HG02623 (cell line): ENCODE measurements around the gene DDN.

Source experiments
- ATAC-seq: cut with Tn5 transposase; IDR thresholded peaks from one replicate; pipeline ENCODE4 v1.9.1; 2021; ENCODE audit warnings: moderate library complexity; ENCODE audit not compliant: unreplicated experiment

DDN gene

DNA sequence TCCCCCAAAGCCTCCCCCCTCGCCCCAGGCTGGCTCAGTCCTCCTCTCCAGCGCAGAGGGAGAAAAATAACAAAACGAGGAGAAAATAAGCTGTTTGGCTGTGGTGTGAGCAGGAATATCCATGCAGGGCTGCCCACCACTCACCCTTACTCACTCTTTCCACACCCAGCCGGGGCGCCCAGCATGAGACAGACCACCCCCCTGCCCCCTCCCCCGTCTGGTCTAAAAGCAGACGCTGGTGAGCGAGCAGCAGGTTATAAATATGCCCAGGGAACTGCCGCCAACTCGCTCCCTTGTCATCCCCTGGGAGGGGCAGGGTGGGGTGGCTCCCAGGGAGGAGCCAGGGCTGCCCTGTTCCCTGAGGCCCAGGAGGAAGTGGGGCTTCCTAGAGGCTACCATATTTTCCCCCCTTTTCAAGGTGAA, 13.7 kb downstream of the DDN start:
- no peak for ATAC-seq

DNA sequence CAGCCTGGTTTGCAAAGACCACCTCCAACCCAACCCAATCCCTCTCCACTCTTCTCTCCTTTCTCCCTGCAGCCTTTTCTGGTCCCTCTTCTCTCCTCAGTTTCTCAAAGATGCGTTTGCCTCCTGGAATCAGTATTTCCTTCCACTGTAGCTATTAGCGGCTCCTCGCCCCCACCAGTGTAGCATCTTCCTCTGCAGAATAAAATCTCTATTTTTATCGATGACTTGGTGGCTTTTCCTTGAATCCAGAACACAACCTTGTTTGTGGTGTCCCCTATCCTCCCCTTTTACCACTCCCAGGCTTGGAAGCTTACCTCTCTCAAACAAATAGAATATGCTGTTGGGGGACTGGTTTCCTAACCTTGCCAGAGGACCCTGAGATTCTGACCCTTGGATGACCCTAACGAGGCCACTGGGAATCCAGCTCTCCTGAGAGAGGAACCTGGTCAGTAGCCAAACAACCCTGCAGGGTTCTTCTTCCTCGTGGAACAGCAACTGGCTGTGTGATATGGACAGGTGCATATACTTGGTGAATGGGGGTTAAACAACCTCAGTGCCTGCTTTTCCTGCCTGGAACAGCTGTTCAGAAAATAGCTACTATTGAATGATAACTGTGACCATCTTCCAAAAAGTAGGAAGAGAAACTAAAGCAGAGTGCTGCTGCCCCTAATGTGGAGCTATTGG, 16.6 kb downstream of the DDN start:
- ATAC-seq: no peak

DNA sequence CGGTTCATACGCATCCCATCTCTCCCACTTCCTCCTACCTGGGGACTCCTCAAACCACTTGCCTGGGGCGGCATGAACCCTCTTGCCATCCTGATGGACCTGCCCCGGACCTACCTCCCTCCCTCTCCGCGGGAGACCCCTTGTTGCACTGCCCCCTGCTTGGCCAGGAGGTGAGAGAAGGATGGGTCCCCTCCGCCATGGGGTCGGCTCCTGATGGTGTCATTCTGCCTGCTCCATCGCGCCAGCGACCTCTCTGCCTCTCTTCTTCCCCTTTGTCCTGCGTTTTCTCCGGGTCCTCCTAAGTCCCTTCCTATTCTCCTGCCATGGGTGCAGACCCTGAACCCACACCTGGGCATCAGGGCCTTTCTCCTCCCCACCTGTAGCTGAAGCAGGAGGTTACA, 17.4 kb downstream of the DDN start:
- ATAC-seq: no peak

DNA sequence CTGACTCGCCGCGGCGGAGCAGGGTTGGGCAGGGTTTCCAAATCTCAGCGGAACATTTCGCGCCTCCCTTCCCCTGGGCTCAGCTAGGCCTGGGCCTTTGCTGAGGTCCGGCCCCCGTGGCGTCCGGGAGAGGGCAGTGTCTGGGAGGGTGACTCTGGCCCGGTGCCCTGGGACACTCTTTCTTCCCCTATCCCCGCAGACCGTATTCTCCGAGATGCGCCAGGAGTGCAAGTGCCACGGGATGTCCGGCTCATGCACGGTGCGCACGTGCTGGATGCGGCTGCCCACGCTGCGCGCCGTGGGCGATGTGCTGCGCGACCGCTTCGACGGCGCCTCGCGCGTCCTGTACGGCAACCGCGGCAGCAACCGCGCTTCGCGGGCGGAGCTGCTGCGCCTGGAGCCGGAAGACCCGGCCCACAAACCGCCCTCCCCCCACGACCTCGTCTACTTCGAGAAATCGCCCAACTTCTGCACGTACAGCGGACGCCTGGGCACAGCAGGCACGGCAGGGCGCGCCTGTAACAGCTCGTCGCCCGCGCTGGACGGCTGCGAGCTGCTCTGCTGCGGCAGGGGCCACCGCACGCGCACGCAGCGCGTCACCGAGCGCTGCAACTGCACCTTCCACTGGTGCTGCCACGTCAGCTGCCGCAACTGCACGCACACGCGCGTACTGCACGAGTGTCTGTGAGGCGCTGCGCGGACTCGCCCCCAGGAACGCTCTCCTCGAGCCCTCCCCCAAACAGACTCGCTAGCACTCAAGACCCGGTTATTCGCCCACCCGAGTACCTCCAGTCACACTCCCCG, 18.0 kb downstream of the DDN start:
- ATAC-seq: no peak

GRCh38 chr12:48980389-48980952, 18.7 kb downstream of the DDN start:
- ATAC-seq: no peak

DNA sequence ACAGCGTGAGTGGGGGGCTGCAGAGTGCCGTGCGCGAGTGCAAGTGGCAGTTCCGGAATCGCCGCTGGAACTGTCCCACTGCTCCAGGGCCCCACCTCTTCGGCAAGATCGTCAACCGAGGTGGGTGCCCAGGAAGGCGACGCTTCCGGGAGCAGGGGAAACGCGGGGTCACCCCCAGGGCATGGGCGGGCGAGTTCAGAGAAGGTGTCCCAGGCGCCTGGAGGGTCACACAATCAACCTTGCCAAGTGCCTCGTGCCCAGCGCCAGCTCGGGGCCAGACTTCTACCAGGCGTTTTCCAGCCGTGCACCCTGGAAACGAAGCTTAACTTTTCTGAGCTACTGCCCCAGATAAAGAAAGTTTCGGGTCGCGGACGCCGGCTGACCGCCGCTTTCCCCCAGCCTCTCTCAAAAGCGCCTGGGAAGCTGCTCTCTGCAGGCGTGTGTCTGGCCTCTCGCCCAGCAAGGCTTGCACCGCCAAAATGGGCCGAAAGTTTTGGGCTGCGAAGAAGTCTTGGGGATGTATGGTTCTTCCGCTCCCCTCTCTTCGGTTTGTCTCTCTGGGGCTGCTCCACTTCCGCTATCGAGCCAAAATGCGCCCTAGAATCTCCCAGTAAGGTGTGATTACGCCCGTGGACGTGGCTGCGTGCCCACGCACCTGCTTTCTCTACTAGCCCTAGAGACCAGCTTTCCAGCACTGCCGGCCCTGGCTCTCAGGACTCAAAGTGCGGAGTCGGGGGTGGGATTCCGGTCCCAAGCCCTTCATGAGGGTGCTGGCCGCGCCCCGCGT, 19.4 kb downstream of the DDN start:
- ATAC-seq: no peak

GRCh38 chr12:48978741-48979601, 20.2 kb downstream of the DDN start:
- no peak for ATAC-seq

DNA sequence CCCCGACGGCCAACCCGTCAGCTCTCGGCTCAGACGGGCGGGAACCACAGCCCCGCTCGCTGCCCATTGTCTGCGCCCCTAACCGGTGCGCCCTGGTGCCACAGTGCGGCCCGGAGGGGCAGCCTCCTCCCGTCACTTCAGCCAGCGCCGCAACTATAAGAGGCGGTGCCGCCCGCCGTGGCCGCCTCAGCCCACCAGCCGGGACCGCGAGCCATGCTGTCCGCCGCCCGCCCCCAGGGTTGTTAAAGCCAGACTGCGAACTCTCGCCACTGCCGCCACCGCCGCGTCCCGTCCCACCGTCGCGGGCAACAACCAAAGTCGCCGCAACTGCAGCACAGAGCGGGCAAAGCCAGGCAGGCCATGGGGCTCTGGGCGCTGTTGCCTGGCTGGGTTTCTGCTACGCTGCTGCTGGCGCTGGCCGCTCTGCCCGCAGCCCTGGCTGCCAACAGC, 20.9 kb downstream of the DDN start, which contains the start of gene WNT1:
TSS of gene WNT1 (plus strand) at position 32 of the 450 bp plus-strand sequence. CDS start at position 361, 329 bp downstream.
- no peak for ATAC-seq

DNA sequence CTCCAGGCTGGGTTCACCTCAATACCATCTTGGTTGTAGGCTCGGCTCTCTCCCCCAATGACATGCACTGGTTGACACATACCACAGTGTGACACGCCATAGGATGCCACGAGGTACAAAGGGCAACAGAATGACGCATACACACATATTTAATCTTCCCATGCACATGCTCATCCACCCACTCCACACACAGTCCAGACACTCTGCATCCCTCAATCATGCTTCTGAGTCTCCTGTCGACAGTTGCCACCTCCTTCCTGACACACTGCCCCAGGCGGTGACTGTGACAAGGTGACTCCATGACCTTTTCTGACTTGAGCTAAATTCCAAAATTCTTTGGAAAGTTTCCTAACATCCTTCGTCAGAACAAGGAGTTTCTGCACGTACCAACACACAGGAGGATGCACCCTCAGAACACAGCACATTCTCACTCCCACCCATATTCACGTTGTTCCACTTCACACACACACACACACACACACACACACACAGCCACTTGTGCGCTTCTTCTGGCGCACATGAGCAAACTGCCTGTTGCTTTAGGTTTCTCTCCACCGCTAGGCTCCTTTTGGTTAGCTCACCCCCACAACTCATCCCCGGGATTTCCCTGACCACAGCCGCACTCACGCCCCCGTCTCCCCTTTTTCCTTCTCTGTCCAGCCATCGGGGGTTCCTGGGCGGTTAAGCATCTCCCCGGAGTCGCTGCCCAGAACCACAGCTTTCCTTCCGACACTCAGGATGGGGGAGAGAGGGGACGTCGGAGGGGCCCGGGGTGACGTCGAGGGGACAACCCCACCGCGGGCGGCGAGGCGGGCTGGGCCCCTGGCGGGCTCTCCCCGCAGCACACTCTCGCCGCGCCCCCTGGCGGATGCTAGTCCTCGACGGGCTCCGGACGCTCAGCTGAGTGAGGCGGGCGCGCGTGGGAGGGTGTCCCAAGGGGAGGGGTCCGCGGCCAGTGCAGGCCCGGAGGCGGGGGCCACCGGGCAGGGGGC, 21.6 kb downstream of the DDN start:
- ATAC-seq: no peak

DNA sequence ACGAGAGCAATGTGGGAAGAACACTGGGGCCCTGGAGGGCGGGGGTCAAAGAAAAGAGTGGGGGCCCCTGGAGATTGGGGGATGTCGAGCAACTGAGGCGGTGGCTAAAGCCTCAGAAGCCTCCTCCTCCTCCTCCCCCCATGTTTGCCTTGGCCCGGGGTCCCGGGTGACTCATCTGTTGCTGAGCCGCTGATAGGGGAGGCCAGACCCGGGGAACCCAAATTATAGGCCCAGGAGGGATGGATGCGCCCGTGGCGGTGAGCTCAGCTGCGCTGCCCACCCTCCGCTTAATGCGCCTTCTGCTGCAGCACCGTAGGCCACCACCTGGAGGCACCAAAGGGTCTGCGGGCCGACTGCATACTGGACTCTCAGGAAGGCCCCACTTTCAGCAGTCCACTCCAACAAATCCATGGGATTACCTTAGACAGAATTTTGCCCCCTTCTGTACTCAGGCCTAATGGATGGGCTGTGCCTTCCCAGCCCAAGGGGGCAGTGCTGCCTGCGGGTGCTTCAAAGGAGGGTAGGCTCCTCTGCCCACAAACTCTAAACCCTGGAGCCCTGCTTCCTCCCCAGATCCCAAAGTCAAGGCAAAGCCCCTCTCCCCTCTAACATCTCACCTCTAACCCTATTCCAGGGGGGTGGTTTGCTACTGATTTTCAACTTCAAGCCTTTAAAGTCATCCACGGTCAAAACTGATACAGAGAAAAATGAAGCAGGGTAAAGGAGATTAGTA, 25.1 kb downstream of the DDN start:
- ATAC-seq: no peak

GRCh38 chr12:48973531-48973930, 25.6 kb downstream of the DDN start:
- no peak for ATAC-seq

DNA sequence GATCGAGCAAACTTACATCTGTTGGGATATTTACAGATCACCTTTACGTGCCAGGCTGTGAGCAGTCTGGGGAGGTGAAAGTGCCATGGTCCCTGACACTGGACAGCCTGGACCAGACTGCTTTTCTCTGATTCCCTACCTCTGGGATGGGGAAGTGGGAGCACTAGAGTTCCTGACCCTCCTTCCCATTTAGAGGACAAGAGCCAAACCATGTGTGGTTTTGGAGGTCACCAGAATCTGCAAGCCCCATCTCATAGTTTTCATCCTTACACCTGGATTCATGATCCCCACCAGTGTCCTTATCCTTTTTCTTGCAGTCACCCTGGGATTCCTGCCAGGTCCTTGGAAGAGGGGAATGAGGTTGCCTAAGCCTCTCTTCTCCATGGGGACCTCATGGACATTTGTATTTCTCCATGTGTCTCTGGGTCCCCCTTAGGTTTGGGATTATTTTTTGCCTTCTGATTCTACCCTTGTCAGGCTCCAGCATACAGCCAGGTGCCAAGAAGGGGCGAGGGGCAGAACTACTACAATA, 26.2 kb downstream of the DDN start:
- no peak for ATAC-seq

DNA sequence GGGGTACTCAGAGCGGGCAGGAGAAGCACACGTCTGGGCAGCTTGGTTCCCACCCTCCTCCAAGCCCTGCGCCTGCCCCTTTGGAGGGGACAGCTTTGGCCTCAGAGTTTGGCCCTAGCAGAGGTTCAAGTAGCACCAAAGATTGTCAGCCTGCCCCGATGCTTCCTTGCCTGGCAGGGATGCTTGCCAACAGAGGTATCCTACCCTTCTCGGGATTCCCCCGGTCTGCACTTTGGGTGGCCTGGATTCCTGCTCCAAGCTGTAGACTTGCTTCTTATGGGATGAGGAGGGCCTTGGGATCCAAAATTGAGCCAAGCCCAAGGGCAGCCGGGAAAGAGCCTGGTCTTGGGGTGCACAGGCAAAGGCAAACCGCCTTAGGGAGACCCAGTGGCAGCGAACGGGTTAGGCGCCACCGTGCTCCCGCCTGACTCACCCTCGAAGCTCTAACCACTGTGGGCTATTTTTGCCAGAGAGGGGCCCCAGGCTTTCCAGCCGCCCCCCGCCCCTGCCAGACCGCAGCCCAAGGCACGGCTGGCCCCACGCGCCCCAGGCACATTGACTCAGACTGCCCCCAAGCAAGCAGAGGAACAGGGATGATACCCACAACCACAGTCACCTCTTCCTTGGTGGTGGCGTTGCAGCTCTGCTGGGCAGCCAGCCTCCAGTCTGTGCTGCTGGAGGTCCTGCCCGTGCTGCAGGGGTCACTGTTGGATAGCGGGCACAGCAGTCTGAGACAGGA, 26.8 kb downstream of the DDN start:
- ATAC-seq: no peak

DNA sequence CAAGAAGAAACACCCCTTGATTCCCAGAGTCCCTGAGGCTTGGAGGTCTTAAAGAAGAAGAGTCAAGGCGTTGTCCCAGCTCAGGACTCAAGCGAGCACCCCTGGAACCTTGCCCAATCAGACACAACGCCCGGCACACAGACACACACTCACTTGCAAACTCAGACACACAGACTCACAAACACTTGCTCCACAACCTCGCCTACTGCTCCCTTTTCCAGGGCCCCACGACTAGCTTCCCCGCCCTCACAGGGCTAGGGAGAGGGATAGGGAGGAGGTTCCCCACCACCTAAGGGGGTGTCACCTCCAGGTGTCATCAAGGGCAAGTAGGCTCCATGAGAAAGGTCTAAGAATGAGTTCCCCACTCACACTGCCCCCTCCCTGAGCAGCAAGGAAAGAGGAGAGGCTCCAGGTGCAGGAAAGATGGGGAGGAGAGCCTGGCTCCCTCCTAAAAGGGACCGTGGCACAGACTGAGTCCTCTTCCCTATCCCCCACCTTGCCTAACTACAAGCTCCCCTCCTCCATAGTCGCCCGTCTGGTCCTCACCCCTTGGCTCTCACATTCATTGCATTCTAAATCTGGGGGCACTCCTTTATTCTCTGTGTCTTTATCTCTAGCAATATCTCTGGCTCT, 28.4 kb downstream of the DDN start:
- no peak for ATAC-seq

GRCh38 chr12:48969833-48970701, 29.1 kb downstream of the DDN start:
- ATAC-seq: no peak

DNA sequence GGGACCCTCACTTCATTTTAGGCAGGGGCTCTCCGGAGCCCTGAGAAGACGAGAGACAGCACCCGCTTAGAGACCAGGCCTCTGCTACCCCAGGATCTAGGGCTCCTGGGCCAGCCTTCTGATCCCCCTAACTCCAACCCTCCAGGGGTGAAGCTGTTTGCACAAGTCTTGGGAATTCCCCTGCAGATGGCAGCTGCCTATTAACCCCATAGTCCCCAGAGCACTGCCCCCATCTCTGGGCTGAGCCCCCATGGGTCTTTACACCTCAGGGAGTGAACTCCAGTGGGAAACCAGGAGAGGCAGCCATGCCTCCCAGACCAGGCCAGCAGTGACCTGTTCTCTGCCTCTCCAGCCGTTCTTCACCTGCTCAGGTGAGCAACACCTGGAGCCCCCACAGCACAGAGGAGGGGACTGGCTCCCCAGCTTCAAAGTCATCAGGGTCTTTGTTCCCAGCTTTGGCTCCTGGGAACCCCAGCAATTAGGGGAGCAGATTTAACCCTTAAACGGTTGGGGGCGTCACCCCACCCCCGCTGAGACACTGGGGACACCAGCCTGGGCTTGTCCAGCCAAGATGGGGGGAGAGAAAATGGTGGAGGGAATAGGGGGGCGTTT, 29.9 kb downstream of the DDN start:
- no peak for ATAC-seq
